Muscle layer of colon (tissue), 2 donors: Measurements from ENCODE around the gene DPP6.

Experiments used
- H3K27ac ChIP-seq: one replicate; pipeline ENCODE4 v1.7.0; 2013; ENCODE audit warnings: low read depth, mild to moderate bottlenecking, low read length, moderate library complexity
- H3K27me3 ChIP-seq, 2 donors: one replicate each; pipeline ENCODE4 v1.7.0; 2013; ENCODE audit warnings: low read length in 2 of 2, mild to moderate bottlenecking in 2 of 2; ENCODE audit not compliant: insufficient read depth in 2 of 2, control insufficient read depth in 1 of 2
- H3K36me3 ChIP-seq: one replicate; pipeline ENCODE4 v1.7.0; 2013; ENCODE audit warnings: mild to moderate bottlenecking, low read length; ENCODE audit not compliant: insufficient read depth
- H3K4me1 ChIP-seq: one replicate; pipeline ENCODE4 v1.7.0; 2013; ENCODE audit warnings: mild to moderate bottlenecking, low read length; ENCODE audit not compliant: insufficient read depth
- H3K4me3 ChIP-seq, 2 donors: one replicate each; pipeline ENCODE4 v1.7.0; 2013; ENCODE audit warnings: low read length in 2 of 2, low read depth in 1 of 2, mild to moderate bottlenecking in 1 of 2, moderate library complexity in 1 of 2
- H3K9ac ChIP-seq: one replicate; pipeline ENCODE4 v1.7.0; 2013; ENCODE audit warnings: low read length
- H3K9me3 ChIP-seq: one replicate; pipeline ENCODE4 v1.7.0; 2013; ENCODE audit warnings: mild to moderate bottlenecking, low read length
- donor health status: abdominal sarcoma.
- donor health status: Adenocarcinoma of cecum.

The DPP6 gene

DNA sequence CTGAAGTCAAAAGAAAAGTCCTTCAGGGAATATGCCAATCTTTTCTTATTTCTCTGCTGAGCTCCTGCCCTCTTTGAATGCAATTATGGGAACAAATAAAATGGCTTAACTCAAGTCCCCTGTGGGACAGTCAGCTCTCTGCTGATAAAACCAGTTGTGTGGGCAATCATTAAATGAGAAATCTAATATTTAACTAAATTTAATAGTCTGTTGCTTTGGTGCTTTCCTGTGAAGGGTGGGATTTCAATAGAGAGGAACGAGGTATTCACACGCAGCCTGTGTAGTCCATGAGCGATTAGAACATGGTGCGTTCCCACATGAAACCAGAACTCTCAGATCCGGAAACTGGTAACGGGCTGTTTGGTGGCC lies 812.3 kb downstream of the DPP6 start:
- no peaks in the 10 kb centered on the region for H3K27me3 ChIP-seq
- H3K9me3 ChIP-seq: no peaks in the 10 kb centered on the region
- no peak overlapping the region for H3K27ac ChIP-seq
- H3K9ac ChIP-seq: no peak overlapping the region
- H3K36me3 ChIP-seq: no peaks in the 10 kb centered on the region
- no peak overlapping the region for H3K4me3 ChIP-seq
- H3K4me1 ChIP-seq: no peaks in the 10 kb centered on the region

GRCh38 chr7:154865984-154866685 lies 813.9 kb downstream of the DPP6 start:
- H3K9me3 ChIP-seq: no peaks in the 10 kb centered on the region
- H3K4me3 ChIP-seq: no peak overlapping the region
- H3K27me3 ChIP-seq: no peaks in the 10 kb centered on the region
- H3K4me1 ChIP-seq: no peaks in the 10 kb centered on the region
- no peak overlapping the region for H3K27ac ChIP-seq
- no peak overlapping the region for H3K9ac ChIP-seq
- H3K36me3 ChIP-seq: no peaks in the 10 kb centered on the region

DNA sequence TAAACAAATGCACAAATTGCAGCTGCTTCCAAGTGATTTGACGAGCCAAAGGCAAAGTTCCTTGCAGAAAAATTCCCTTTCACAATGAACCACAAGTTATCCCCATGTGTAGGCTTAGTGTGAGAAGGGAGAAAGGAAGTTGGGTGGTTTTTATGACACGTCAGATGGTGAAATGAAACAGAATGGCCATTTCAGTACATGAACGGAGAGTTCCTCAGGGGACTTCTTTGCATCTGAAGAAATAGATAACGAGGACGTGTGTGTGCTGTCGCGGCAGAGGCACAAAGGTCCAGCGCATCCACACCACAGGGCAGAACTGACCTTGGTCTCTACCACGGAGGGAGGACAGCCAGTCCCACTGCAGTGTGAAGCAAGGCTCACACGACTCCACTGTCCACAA lies 814.9 kb downstream of the DPP6 start:
- H3K9me3 ChIP-seq: no peaks in the 10 kb centered on the region
- no peaks in the 10 kb centered on the region for H3K4me1 ChIP-seq
- no peak overlapping the region for H3K4me3 ChIP-seq
- H3K27ac ChIP-seq: no peak overlapping the region
- no peaks in the 10 kb centered on the region for H3K27me3 ChIP-seq
- no peaks in the 10 kb centered on the region for H3K36me3 ChIP-seq
- H3K9ac ChIP-seq: no peak overlapping the region

- Histone ChIP-seq H3K4me3 (no peak overlapping the region), H3K27me3 (no peaks in the 10 kb centered on the region), H3K9me3 (no peaks in the 10 kb centered on the region), H3K4me1 (no peaks in the 10 kb centered on the region), H3K36me3 (no peaks in the 10 kb centered on the region), H3K9ac (no peak overlapping the region), H3K27ac (no peak overlapping the region)
Measured at GRCh38 chr7:154868921-154869320, 816.7 kb downstream of the DPP6 start.

GRCh38 chr7:154869436-154869835 lies 817.2 kb downstream of the DPP6 start:
- no peak overlapping the region for H3K9ac ChIP-seq
- no peaks in the 10 kb centered on the region for H3K9me3 ChIP-seq
- H3K4me3 ChIP-seq: no peak overlapping the region
- no peaks in the 10 kb centered on the region for H3K36me3 ChIP-seq
- no peaks in the 10 kb centered on the region for H3K27me3 ChIP-seq
- H3K27ac ChIP-seq: no peak overlapping the region
- no peaks in the 10 kb centered on the region for H3K4me1 ChIP-seq

- Histone ChIP-seq H3K9me3 (no peaks in the 10 kb centered on the region), H3K27me3 (no peaks in the 10 kb centered on the region), H3K4me3 (no peak overlapping the region), H3K36me3 (no peaks in the 10 kb centered on the region), H3K27ac (no peak overlapping the region), H3K9ac (no peak overlapping the region), H3K4me1 (no peaks in the 10 kb centered on the region)
Measured at GRCh38 chr7:154871507-154871906, 819.3 kb downstream of the DPP6 start.

DNA sequence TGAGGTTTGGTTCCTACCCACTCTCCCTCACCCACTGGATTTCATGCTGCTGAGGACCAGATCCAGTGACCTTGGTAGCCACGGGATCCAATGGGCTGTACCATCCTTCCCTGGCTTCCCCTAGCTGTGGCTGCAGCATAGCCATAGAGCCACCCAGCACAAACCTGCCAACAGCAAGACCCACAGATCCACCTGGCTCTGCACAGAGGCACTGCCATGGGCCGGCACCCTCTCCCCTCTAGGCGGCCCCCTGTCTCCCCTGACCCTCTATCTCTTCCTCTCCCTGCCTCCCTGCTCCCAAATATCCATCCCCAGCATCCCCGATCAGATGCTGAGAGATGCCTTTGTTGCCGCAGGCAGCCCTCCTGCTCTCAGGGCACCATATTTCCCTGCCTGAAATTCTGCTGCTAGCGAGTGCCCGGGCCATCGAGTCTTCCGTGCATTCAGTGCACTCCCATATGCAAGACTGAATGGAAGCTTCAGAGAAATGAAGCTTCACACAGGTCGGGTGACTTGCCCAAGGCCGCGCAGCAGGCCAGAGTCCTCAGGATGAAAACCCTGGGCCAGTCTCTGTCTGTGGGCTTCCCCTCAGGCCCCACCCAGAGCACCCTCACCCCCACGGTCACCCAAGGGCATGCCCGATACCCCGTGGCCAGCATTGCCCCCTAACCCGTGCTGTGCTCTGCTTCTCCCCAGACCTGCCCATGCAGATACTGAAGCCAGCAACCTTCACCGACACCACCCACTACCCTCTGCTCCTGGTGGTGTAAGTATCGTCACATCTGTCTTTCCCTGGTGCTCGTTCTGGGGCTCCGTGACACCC lies 819.9 kb downstream of the DPP6 start:
- no peaks in the 10 kb centered on the region for H3K36me3 ChIP-seq
- no peak overlapping the region for H3K9ac ChIP-seq
- no peaks in the 10 kb centered on the region for H3K4me1 ChIP-seq
- no peaks in the 10 kb centered on the region for H3K9me3 ChIP-seq
- no peak overlapping the region for H3K4me3 ChIP-seq
- no peaks in the 10 kb centered on the region for H3K27me3 ChIP-seq
- H3K27ac ChIP-seq: no peak overlapping the region

DNA sequence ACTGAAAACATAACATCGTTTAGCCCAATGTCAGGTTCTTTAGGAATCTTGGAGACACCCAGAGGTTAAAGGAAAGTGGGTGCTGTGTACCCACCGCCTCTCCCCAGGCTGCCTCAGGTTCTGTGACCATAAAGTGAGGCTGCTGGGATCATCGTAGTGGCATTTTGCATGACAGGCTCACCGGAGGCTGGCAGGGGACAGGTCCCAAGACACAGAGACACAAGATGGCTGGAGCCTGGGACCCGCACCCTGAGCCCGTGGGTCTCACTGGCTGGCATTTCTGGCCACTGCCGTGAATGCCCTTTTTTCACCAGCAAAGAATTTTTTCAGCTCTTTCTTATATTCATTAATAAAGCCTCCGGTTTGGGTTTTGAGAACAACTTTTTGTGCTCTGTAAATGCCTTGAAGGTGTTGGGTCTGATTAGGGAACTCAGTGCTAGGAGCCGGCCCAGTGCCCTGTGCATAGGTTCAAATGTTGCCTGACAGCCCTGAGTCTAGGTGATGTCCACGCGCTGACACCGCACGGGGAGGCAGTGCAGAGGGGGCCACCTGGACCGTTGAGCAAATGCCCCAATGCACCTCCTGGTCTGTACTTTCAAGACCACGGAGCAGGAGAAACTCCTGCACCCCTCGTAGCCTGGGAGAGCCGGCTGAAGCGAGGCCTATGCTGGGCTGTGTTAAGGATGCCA lies 820.8 kb downstream of the DPP6 start:
- Histone ChIP-seq H3K4me1 (no peaks in the 10 kb centered on the region), H3K9ac (no peak overlapping the region), H3K27me3 (no peaks in the 10 kb centered on the region), H3K4me3 (no peak overlapping the region), H3K9me3 (no peaks in the 10 kb centered on the region), H3K36me3 (no peaks in the 10 kb centered on the region), H3K27ac (no peak overlapping the region)

GRCh38 chr7:154873500-154874121 lies 821.4 kb downstream of the DPP6 start:
- Histone ChIP-seq H3K27me3 (no peaks in the 10 kb centered on the region), H3K9ac (no peak overlapping the region), H3K9me3 (no peaks in the 10 kb centered on the region), H3K36me3 (no peaks in the 10 kb centered on the region), H3K4me1 (no peaks in the 10 kb centered on the region), H3K27ac (no peak overlapping the region), H3K4me3 (no peak overlapping the region)

- Histone ChIP-seq H3K9ac (no peak overlapping the region), H3K4me3 (no peak overlapping the region), H3K27me3 (no peaks in the 10 kb centered on the region), H3K4me1 (no peaks in the 10 kb centered on the region), H3K27ac (no peak overlapping the region), H3K36me3 (no peaks in the 10 kb centered on the region), H3K9me3 (no peaks in the 10 kb centered on the region)
Measured at GRCh38 chr7:154874409-154875113, 822.4 kb downstream of the DPP6 start.

DNA sequence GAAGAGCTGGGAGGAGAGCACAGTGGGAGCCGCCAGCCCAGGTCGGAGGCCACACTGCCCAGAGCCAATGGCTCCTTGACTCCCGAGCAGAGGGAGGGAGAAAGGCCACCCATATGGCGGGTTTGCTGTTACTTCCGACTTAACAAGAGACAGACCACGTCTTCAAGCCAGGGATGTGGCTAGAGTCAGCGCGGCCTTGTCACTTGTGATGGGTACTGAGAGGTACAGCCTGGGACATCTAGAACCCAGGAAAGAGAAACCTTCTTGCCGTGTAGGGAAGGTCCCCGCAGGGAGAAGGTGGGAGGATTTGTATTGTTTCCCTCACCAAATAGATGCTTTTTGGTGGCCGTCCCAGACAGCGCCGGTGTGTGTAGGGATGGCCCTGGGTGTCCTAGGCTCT lies 823.1 kb downstream of the DPP6 start:
- Histone ChIP-seq H3K4me1 (no peaks in the 10 kb centered on the region), H3K9ac (no peak overlapping the region), H3K9me3 (no peaks in the 10 kb centered on the region), H3K36me3 (no peaks in the 10 kb centered on the region), H3K4me3 (no peak overlapping the region), H3K27me3 (no peaks in the 10 kb centered on the region), H3K27ac (no peak overlapping the region)
